SU-DHL-6 (cell line): ENCODE results near the gene CCND2.

Experiments
- CTCF ChIP-seq: fragments of 200-600 bp; sonication (generic); IDR thresholded peaks from one replicate; pipeline ENCODE4 v1.5.1; 2017; ENCODE audit warnings: antibody characterized with exemption, mild to moderate bottlenecking, low read length, moderate library complexity; ENCODE audit not compliant: insufficient read depth, poor library complexity, severe bottlenecking
- EZH2phosphoT487 ChIP-seq: fragments of 200-600 bp; sonication (generic), shearing (Covaris generic); conservative IDR thresholded peaks from 2 replicates; pipeline ENCODE4 v1.6.1; 2018; ENCODE audit warnings: mild to moderate bottlenecking, antibody characterized with exemption, low read length, moderate library complexity, mixed read lengths

DNA sequence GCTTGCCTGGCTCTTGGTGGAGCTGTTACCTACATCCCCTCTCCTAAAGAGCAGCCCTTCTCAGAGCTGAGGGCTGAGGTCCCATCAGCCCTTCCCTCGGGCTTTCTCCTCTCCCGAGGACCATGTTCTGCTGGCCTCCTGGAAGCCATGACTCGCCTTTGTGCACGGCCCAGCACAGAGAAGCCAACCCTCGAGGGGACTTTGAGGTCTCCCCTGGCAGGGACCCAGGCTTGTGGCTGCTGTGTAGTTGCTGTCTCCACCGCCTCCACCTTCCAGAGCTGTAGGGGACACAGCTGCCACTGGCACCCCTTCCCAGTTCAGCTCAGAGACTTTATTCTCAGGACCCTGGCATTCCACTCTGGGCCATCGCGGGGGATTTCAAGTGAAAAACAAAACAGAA lies 22.9 kb upstream of the CCND2 start:
- no peak for TF ChIP-seq CTCF
- no peak for TF ChIP-seq EZH2phosphoT487
